HUES6 (cell line): ENCODE measurements around the gene NEIL1.

Experiments
- H3K27ac ChIP-seq: 2 replicates; pipeline ENCODE4 v1.7.0; 2013; ENCODE audit warnings: low read depth, mild to moderate bottlenecking, low read length, inconsistent platforms
- H3K27me3 ChIP-seq: 2 replicates; pipeline ENCODE4 v1.6.1; 2013; ENCODE audit warnings: low read length; ENCODE audit not compliant: control insufficient read depth, insufficient read depth
- H3K36me3 ChIP-seq: 2 replicates; pipeline ENCODE4 v1.6.1; 2013; ENCODE audit warnings: low read length; ENCODE audit not compliant: control insufficient read depth, insufficient read depth
- H3K4me1 ChIP-seq: 2 replicates; pipeline ENCODE4 v1.6.1; 2013; ENCODE audit warnings: low read length; ENCODE audit not compliant: control insufficient read depth, insufficient read depth
- H3K4me3 ChIP-seq: 2 replicates; pipeline ENCODE4 v1.5.1; 2013; ENCODE audit warnings: low read depth, low read length
- H3K9ac ChIP-seq: one replicate; pipeline ENCODE4 v1.6.1; 2013; ENCODE audit warnings: mild to moderate bottlenecking, low read length
- H3K9me3 ChIP-seq: 2 replicates; pipeline ENCODE4 v1.6.1; 2013; ENCODE audit warnings: low read depth, low read length; ENCODE audit not compliant: control insufficient read depth, insufficient read depth

NEIL1 gene

GRCh38 chr15:75389791-75390382, 43.0 kb downstream of the NEIL1 start:
- H3K27me3 ChIP-seq, result no peaks in the 10 kb centered on the region
- no peak overlapping the region for H3K4me3 ChIP-seq
- no peak overlapping the region for H3K27ac ChIP-seq
- no peaks in the 10 kb centered on the region for H3K9me3 ChIP-seq
- no peaks in the 10 kb centered on the region for H3K4me1 ChIP-seq
- no peak overlapping the region for H3K9ac ChIP-seq
- H3K36me3 ChIP-seq, result peaks cover 99% of the 10 kb centered on the region

- Histone ChIP-seq H3K27ac (no peak overlapping the region), H3K9ac (no peak overlapping the region), H3K9me3 (no peaks in the 10 kb centered on the region), H3K36me3 (peaks cover 97% of the 10 kb centered on the region), H3K4me1 (no peaks in the 10 kb centered on the region), H3K4me3 (no peak overlapping the region), H3K27me3 (no peaks in the 10 kb centered on the region)
Observed at GRCh38 chr15:75397494-75397893, 50.7 kb downstream of the NEIL1 start.

GRCh38 chr15:75403892-75404291, 57.1 kb downstream of the NEIL1 start:
- no peaks in the 10 kb centered on the region for H3K4me1 ChIP-seq
- H3K27ac ChIP-seq, result no peak overlapping the region
- no peaks in the 10 kb centered on the region for H3K9me3 ChIP-seq
- no peak overlapping the region for H3K4me3 ChIP-seq
- peaks cover 90% of the 10 kb centered on the region for H3K36me3 ChIP-seq
- H3K9ac ChIP-seq, result no peak overlapping the region
- no peaks in the 10 kb centered on the region for H3K27me3 ChIP-seq
